Ovary (tissue), 3 donors: ENCODE measurements around the gene VPS16.

Experiments
- EP300 ChIP-seq: sonication (generic); formaldehyde crosslinking; IDR thresholded peaks from one replicate; pipeline ENCODE4 v1.6.1; 2017; ENCODE audit warnings: antibody characterized with exemption
- POLR2A ChIP-seq: fragments of 450-650 bp; IDR thresholded peaks from one replicate; pipeline ENCODE4 v1.6.1; 2017; ENCODE audit warnings: antibody characterized with exemption, mild to moderate bottlenecking, moderate library complexity
- TF ChIP-seq, protein P1 (sequence below), 3 donors: fragments of 450-650 bp in 2 of 3; fragments of 200-600 bp in 1 of 3; IDR thresholded peaks; one replicate each; pipeline versions ENCODE4 v1.5.1 to v1.8.0; 2016 to 2022; ENCODE audit warnings: antibody characterized with exemption in 3 of 3, mild to moderate bottlenecking in 1 of 3
- donor health status: DM: no; HTN: no; CAD: no.

DNA sequence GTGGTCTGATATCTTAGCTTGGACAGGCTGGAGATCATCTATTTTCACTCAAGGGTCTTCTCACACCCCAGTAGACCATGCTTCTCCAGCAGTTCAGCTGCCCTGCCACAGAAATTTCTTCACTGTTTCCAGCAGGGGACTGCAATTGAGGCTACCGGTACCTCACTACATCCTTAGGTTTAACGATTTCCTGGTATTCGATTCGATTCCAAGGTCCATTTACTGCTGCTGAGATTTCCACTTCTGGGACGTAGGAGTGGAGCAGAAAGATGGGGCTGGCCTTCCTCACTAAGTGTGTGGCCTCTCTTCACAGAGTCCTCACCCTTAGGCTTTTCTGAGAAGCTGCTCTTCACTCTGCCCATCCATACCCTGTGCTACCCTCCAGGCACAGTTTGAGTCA is 6.2 kb downstream of the VPS16 start:
- TF ChIP-seq, protein P1, sequence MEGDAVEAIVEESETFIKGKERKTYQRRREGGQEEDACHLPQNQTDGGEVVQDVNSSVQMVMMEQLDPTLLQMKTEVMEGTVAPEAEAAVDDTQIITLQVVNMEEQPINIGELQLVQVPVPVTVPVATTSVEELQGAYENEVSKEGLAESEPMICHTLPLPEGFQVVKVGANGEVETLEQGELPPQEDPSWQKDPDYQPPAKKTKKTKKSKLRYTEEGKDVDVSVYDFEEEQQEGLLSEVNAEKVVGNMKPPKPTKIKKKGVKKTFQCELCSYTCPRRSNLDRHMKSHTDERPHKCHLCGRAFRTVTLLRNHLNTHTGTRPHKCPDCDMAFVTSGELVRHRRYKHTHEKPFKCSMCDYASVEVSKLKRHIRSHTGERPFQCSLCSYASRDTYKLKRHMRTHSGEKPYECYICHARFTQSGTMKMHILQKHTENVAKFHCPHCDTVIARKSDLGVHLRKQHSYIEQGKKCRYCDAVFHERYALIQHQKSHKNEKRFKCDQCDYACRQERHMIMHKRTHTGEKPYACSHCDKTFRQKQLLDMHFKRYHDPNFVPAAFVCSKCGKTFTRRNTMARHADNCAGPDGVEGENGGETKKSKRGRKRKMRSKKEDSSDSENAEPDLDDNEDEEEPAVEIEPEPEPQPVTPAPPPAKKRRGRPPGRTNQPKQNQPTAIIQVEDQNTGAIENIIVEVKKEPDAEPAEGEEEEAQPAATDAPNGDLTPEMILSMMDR (IDR thresholded peaks at IDR 0.05), result no peak
- TF ChIP-seq POLR2A (no peak), EP300 (no peak)
